ENCODE measurements around the gene HLA-DMA.

The HLA-DMA gene

GRCh38 chr6:32920715-32921114, 32.2 kb downstream of the HLA-DMA start:
- no peak for DNase-seq

GRCh38 chr6:32912951-32913350, 39.9 kb downstream of the HLA-DMA start:
- no peak for DNase-seq

- DNase-seq = no peak
These were observed 44.0 kb downstream of the HLA-DMA start for GRCh38 chr6:32908897-32909296.

- DNase-seq = no peak
These were observed 46.4 kb downstream of the HLA-DMA start for GRCh38 chr6:32906539-32906938.

- no peak for DNase-seq
These were observed 47.8 kb downstream of the HLA-DMA start for GRCh38 chr6:32905078-32905477.

- no peak for DNase-seq
These were observed 48.9 kb downstream of the HLA-DMA start for GRCh38 chr6:32903952-32904351.
